NCI-H2227 (cell line): ENCODE results near the gene IPO9.
A peak's percentile ranks its signal among the peaks of the same experiment; 100 is the strongest.

Source experiments
- DNase-seq: peaks from one replicate; lab custom pipeline; 2025; ENCODE audit not compliant: unreplicated experiment; lab: John Stamatoyannopoulos, UW

Gene IPO9

GRCh38 chr1:201902198-201902597, 73.2 kb downstream of the IPO9 start:
- DNase-seq = no peak

DNA sequence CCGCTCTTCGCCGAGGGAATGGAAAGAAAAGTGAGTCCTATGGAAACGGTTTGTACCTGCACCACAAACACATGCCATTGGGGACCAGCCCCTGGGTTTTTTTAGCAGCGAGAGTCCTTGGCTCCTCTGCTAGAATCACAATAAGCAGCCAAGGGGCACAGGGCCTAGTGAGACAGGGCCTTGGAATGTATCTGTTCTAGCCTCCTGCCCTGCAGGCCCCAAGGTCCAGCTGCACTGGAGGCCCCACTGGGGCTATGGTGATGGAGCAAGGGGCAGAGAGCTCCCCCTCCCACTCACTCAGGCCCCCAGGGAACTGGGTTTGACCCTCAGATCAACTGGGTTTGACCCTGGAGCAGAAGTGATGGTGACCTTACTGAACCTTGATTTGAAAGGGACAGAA, 74.2 kb downstream of the IPO9 start:
- no peak for DNase-seq

DNA sequence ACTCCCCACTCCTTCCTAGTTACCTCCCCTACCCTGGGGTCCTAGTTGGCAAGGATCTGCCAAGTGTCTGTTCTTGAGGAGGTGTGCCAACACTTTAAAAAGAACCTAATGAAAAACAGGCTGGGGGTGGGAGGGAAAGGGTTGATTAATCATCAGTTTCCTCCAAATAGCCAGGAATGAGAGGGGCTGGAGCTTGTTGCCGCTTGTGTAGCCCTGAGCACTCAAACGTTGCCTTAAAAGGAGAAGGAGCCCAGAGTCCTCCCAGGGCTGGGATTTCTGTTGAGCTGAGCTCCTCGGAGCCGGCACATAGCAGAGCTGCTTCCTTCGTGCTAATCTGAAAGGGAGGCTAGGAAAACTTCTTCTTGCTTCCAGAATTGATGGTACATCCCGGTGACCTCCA, 75.6 kb downstream of the IPO9 start:
- DNase-seq = no peak

- DNase-seq = no peak
Observed at GRCh38 chr1:201905234-201905890, 76.4 kb downstream of the IPO9 start.

DNA sequence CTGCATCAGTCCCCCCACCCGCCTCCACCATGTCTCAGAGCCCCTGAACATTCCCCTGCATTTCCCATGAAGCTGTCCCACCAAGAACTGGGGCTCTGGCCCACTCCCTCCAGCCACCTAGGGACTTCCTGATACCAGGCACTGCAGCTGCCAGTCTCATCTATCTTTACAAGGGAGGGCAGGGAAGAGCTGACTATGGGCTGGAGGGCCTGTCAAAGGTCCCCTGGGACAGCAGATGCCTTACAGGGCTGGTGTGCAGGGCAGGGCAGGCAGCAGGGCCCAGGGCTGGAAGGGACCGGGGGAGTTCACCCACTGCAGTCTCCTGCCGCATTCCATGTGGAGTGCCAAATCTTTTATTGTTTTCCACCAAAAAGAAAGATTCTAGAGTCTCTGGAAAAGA, 77.4 kb downstream of the IPO9 start:
- no peak for DNase-seq

- no peak for DNase-seq
Observed at GRCh38 chr1:201907621-201908020, 78.7 kb downstream of the IPO9 start.

DNA sequence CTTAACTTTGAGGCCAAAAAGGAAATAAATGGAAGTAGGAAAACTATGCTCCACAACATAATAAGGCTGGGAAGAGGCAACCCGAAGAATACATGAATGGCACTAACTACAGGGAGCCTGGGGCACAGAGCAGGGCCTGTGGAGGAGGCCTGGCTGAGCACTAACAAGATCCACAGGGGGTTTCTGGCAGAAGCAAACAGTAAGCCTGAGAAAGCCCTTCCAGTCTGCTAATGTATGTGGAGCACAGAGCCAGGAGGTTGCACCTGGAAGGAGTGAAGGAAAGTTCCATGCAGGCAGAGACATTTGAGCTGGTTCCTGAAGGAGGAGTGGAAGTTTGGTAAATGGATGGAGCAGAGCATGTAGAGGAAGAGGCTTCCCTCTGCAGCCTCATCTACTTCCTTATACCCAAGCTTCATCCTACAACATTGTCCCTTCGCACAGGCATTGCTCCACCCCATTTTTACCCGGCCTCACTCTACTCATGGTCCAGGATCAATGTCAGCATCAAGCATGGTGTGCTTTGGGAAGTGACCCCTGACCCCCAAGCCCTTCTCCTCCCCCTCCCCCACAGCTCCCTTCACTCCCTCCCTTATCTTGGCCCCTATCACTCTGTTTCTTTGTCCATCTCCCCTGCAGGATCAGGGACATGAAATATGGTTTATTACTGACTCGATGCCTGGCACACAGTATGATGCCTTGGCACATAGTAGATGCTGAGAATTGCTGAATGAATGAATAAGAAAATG, 83.0 kb downstream of the IPO9 start:
- DNase-seq = no peak

DNA sequence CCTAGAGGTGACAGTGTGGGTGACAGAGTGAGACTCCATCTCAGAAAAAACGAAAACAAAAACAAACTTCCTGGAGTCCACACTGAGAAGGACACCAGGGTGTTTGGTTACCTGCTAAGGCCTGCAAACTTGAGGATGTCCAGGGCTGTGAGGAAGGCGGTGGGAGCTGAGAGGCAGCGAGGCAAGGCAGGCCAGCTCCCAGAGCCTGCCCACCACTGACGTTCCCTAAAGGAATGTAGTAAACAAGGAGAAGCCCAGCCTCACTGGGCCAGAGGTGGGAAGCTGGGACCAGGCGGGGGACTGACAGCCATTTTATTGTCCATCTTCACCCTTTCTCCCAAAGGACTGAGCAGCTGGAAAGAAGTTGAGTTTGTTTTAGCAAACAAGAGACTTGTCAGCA, 83.9 kb downstream of the IPO9 start:
- DNase-seq = no peak

DNA sequence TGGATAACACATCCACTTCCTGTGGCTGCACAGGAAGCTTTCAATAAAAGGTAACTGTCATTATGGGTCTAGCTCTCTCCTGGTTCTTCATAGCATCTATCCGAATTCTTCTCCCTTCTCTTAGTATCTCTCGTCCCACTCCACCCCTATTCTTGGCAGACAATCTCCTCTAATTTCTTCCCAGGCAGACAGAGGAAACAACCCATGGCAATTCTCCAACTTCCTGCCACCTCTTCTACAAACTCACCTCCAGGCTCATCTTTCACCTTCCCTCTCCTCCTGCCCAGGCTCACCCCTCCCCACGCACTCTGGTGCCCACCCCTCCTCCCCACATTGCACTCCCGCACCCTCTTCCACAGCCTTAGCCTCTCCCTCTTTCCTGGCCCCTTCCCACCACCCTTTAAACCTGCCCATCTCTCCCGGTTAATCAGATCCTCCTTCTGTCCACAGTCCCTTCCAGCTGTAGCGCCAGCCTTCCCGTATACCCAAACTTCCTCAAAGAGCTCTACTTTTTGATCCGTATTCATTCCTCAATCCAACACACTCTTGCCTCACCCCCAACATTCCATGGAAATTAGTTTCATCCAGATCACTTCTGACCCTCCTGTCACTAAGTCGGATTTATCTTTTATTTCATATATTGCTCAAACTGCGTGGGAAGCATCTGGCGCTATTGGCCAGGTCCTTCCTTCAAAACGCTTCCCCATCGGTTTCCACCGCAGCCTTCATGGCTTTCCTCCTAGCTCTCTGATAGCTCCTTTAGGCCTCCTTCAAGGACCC, 85.7 kb downstream of the IPO9 start:
- DNase-seq = no peak

GRCh38 chr1:201916649-201917249, 87.8 kb downstream of the IPO9 start:
- peak; percentile 77 for DNase-seq

- no peak for DNase-seq
Observed at GRCh38 chr1:201917362-201918033, 88.5 kb downstream of the IPO9 start.

DNA sequence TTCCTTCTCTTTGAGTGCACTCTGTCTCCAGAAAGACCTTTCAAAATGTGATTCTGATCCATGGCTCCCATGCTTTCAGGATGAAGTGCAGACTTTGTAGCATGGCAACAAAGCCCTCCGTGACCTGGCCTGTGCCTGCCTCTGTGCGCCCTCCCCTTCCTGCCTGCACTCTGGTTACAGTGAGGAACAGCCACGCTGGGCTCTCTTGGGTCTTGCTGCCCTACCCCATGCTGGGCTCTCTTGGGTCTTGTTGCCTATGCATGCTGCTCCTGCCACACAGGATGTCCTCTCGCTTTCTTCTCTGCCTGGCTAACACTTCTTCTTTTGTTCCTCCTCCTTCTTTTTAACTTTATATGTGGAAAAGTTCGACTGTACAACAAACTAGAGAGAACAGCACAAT, 89.4 kb downstream of the IPO9 start:
- no peak for DNase-seq

DNA sequence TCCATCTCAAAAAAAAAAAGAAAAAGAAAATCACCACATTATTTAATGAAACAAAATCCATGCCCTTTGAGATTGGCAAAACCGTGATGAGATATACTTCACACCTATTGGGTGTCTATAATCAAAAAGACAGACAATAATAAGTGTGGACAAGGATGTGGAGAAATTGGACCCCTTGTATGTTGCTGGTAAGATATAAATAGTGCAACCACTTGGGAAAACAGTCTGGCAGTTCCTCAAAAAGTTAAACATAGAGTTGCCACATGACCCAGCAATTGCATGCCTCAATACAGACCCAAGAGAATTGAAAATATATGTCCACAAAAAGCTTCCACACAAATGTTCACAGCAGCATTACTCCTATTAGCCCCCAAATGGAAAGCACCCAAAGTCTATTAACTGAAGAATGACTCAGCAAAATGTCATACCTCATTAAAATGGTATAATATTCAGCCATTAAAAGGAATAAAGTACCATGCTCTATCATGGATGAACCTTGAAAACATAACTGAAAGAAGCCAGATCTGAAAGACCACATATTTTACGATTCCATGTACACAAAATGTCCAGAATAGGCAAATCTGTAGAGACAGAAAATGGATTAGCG, 93.1 kb downstream of the IPO9 start:
- DNase-seq = no peak

DNA sequence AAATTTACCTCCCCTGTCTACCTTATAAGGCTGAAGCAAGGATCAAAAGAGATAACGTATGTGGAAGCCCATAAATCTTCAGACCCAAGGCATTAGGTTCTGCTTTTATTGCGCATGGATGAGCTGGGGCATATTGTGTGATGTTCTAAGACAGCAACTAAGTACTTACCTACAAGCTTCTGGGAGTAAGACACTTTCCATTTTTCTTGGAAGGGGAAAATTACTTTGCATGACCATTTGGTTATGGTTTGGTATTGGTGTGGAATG, 96.3 kb downstream of the IPO9 start:
- no peak for DNase-seq

GRCh38 chr1:201925981-201926645, 97.2 kb downstream of the IPO9 start:
- DNase-seq = no peak

GRCh38 chr1:201928266-201928665, 99.3 kb downstream of the IPO9 start:
- no peak for DNase-seq

GRCh38 chr1:201930137-201930536, 101.2 kb downstream of the IPO9 start:
- no peak for DNase-seq

GRCh38 chr1:201930803-201931202, 101.8 kb downstream of the IPO9 start:
- no peak for DNase-seq
